H1 (cell line): ENCODE results near the gene DIPK1A. TPM values are rescaled to one million over a fixed set of nuclear protein-coding genes. Genes with fewer than 3 reads are reported as not detected.

Experiments
- CTCF ChIA-PET: fragments of 300-600 bp; sonication (Branson Sonifier 250); formaldehyde crosslinking; loops from one replicate; lab custom pipeline; 2021; ENCODE audit not compliant: partially characterized antibody; lab: Charles Lee
- POLR2A ChIA-PET: fragments of 300-600 bp; sonication (Branson Sonifier 250); formaldehyde crosslinking; loops from one replicate; lab custom pipeline; 2021; ENCODE audit warnings: inconsistent platforms; ENCODE audit not compliant: partially characterized antibody; lab: Charles Lee
- DNase-seq, 2 experiments: peaks; one replicate each; pipeline versions ENCODE4 v3.0.0 to v3.0.0-alpha.2; 2010 to 2022; ENCODE audit warnings: low spot score in 2 of 2, low read depth in 1 of 2, mixed read lengths in 1 of 2
- FAIRE-seq: peaks from 2 replicates; lab custom pipeline; 2011; peaks lifted over from hg19 to GRCh38; lab: Jason Lieb, UNC
- H2AFZ ChIP-seq: 2 replicates; pipeline ENCODE4 v1.8.1; 2012; ENCODE audit warnings: low read length, inconsistent platforms
- H2AK5ac ChIP-seq: 2 replicates; pipeline ENCODE4 v1.6.1; 2013; ENCODE audit warnings: low read depth, low read length
- H2BK120ac ChIP-seq: replicated peaks from 2 replicates; pipeline ENCODE3; 2013; ENCODE audit warnings: low read depth, low read length, inconsistent platforms
- H2BK12ac ChIP-seq: 2 replicates; pipeline ENCODE4 v1.6.1; 2013; ENCODE audit warnings: low read depth, low read length
- H2BK15ac ChIP-seq: 2 replicates; pipeline ENCODE4 v1.6.1; 2013; ENCODE audit warnings: low read length
- H2BK20ac ChIP-seq: 2 replicates; pipeline ENCODE4 v1.6.1; 2013; ENCODE audit warnings: low read length
- H2BK5ac ChIP-seq: 2 replicates; pipeline ENCODE4 v1.6.1; 2013; ENCODE audit warnings: low read depth, low read length
- H3K14ac ChIP-seq: 2 replicates; pipeline ENCODE4 v1.6.1; 2013; ENCODE audit warnings: inconsistent platforms; ENCODE audit not compliant: insufficient read length
- H3K18ac ChIP-seq: 2 replicates; pipeline ENCODE4 v1.6.1; 2013; ENCODE audit warnings: low read length; ENCODE audit errors: extremely low read depth
- H3K23ac ChIP-seq: 2 replicates; pipeline ENCODE4 v1.6.1; 2013; ENCODE audit warnings: inconsistent platforms; ENCODE audit not compliant: insufficient read length
- H3K23me2 ChIP-seq: 2 replicates; pipeline ENCODE4 v1.6.1; 2013; ENCODE audit warnings: low read depth, low read length
- H3K27ac ChIP-seq: 2 replicates; pipeline ENCODE4 v1.6.1; 2011; ENCODE audit warnings: low read depth, low read length, inconsistent platforms
- H3K27me3 ChIP-seq, 4 experiments: replicated peaks in 1 of 4; 1 replicate in 1 of 4; 2 replicates in 3 of 4; pipeline versions ENCODE4 v1.6.1 to v1.8.1; 2011 to 2013; ENCODE audit warnings: low read length in 3 of 4, mild to moderate bottlenecking in 3 of 4, inconsistent platforms in 2 of 4, mixed read lengths in 2 of 4, moderate library complexity in 1 of 4; ENCODE audit not compliant: control insufficient read depth in 3 of 4, insufficient read depth in 3 of 4; ENCODE audit errors: extremely low read depth in 1 of 4
- H3K36me3 ChIP-seq, 4 experiments: 2 replicates each; pipeline versions ENCODE4 v1.6.1 to v1.8.1; 2011 to 2013; ENCODE audit warnings: mild to moderate bottlenecking in 4 of 4, low read length in 3 of 4, moderate library complexity in 2 of 4, control low read depth in 1 of 4, inconsistent platforms in 1 of 4; ENCODE audit not compliant: insufficient read depth in 4 of 4, control insufficient read depth in 2 of 4
- H3K4ac ChIP-seq: replicated peaks from 2 replicates; pipeline ENCODE3; 2013; ENCODE audit warnings: low read length, low read depth, mixed read lengths, inconsistent platforms; ENCODE audit not compliant: insufficient read length
- H3K4me1 ChIP-seq, 4 experiments: replicated peaks in 1 of 4; 1 replicate in 1 of 4; 2 replicates in 3 of 4; pipeline versions ENCODE4 v1.6.1 to v1.8.1; 2011 to 2013; ENCODE audit warnings: low read length in 3 of 4, inconsistent platforms in 2 of 4, mixed read lengths in 1 of 4; ENCODE audit not compliant: insufficient read depth in 4 of 4, control insufficient read depth in 3 of 4
- H3K4me2 ChIP-seq, 2 experiments: 2 replicates each; pipeline versions ENCODE4 v1.6.1 to v1.8.1; 2011 to 2013; ENCODE audit warnings: low read depth in 2 of 2, low read length in 2 of 2, control low read depth in 1 of 2, inconsistent platforms in 1 of 2, mild to moderate bottlenecking in 1 of 2; ENCODE audit not compliant: insufficient read depth in 1 of 2
- H3K4me3 ChIP-seq, 4 experiments: fragments of 200-600, 300-600 bp in 1 of 4; sonication (generic), shearing (Covaris generic), sonication (Bioruptor Twin) in 1 of 4; 2 replicates each; pipeline versions ENCODE4 v1.5.1 to v1.8.1; 2011 to 2016; ENCODE audit warnings: low read length in 4 of 4, low read depth in 3 of 4, control low read depth in 2 of 4, inconsistent platforms in 2 of 4, mild to moderate bottlenecking in 2 of 4, mixed read lengths in 1 of 4, moderate library complexity in 1 of 4; ENCODE audit not compliant: insufficient read depth in 2 of 4; ENCODE audit errors: extremely low read depth in 1 of 4
- H3K56ac ChIP-seq: replicated peaks from 2 replicates; pipeline ENCODE3; 2013; ENCODE audit warnings: low read depth, mild to moderate bottlenecking, mixed read lengths, low read length, inconsistent platforms; ENCODE audit not compliant: insufficient read length
- H3K79me1 ChIP-seq: 2 replicates; pipeline ENCODE4 v1.6.1; 2013; ENCODE audit warnings: low read depth, low read length, control low read depth
- H3K79me2 ChIP-seq, 2 experiments: 2 replicates each; pipeline versions ENCODE4 v1.6.1 to v1.8.1; 2012 to 2013; ENCODE audit warnings: low read length in 2 of 2, mild to moderate bottlenecking in 2 of 2, inconsistent platforms in 1 of 2; ENCODE audit not compliant: insufficient read depth in 2 of 2, control insufficient read depth in 1 of 2
- H3K9ac ChIP-seq, 4 experiments: replicated peaks in 1 of 4; 1 replicate in 1 of 4; 2 replicates in 3 of 4; pipeline versions ENCODE4 v1.6.1 to v1.8.1; 2011 to 2013; ENCODE audit warnings: low read depth in 3 of 4, low read length in 3 of 4, control low read depth in 2 of 4, mild to moderate bottlenecking in 2 of 4, moderate library complexity in 2 of 4, inconsistent platforms in 1 of 4; ENCODE audit errors: extremely low read depth in 1 of 4
- H3K9me3 ChIP-seq, 2 experiments: 2 replicates each; pipeline versions ENCODE4 v1.6.1 to v1.8.1; 2012 to 2013; ENCODE audit warnings: mild to moderate bottlenecking in 2 of 2, moderate library complexity in 2 of 2, control low read depth in 1 of 2, inconsistent platforms in 1 of 2, low read depth in 1 of 2, low read length in 1 of 2, mixed read lengths in 1 of 2; ENCODE audit not compliant: insufficient read depth in 2 of 2
- H4K20me1 ChIP-seq, 2 experiments: replicated peaks in 1 of 2; 2 replicates each; pipeline versions ENCODE3 to v1.8.1; 2011 to 2013; ENCODE audit warnings: inconsistent platforms in 2 of 2, low read length in 2 of 2, mild to moderate bottlenecking in 1 of 2; ENCODE audit not compliant: insufficient read depth in 2 of 2, control insufficient read depth in 1 of 2
- H4K5ac ChIP-seq: 2 replicates; pipeline ENCODE4 v1.6.1; 2013; ENCODE audit warnings: low read length, low read depth, mixed read lengths, inconsistent platforms; ENCODE audit not compliant: insufficient read length
- H4K8ac ChIP-seq: 2 replicates; pipeline ENCODE4 v1.8.0; 2013; ENCODE audit warnings: mild to moderate bottlenecking, moderate library complexity, low read length, inconsistent platforms; ENCODE audit not compliant: insufficient read depth; ENCODE audit errors: extremely low read depth
- H4K91ac ChIP-seq: replicated peaks from 2 replicates; pipeline ENCODE3; 2013; ENCODE audit warnings: low read length, mixed read lengths, inconsistent platforms; ENCODE audit not compliant: insufficient read length
- CBX8 ChIP-seq: fragments of 300-800, 300-1000 bp; sonication (generic); IDR thresholded peaks from 2 replicates; pipeline ENCODE4 v1.7.1; 2016; ENCODE audit warnings: low read depth, low read length, borderline replicate concordance
- CHD1 ChIP-seq: IDR thresholded peaks from 2 replicates; pipeline ENCODE4 v1.6.1; 2012; ENCODE audit warnings: low read depth, low read length, improper control_type of control experiment
- GABPA ChIP-seq: IDR thresholded peaks from 2 replicates; pipeline ENCODE4 v1.6.1; 2011; ENCODE audit warnings: mild to moderate bottlenecking, low read length, moderate library complexity, borderline replicate concordance; ENCODE audit not compliant: insufficient read depth
- HDAC6 ChIP-seq: IDR thresholded peaks from one replicate; pipeline ENCODE4 v1.7.1; 2012; ENCODE audit warnings: low read depth, mild to moderate bottlenecking, inconsistent platforms, low read length, moderate library complexity
- KDM5A ChIP-seq: fragments of 200-600 bp; IDR thresholded peaks from 2 replicates; pipeline ENCODE4 v1.7.1; 2012; ENCODE audit warnings: mild to moderate bottlenecking, low read length, inconsistent platforms, mixed read lengths
- POLR2AphosphoS5 ChIP-seq: IDR thresholded peaks from 2 replicates; pipeline ENCODE4 v1.6.1; 2011; ENCODE audit warnings: low read depth, low read length
- SRF ChIP-seq: IDR thresholded peaks from 2 replicates; pipeline ENCODE4 v1.6.1; 2011; ENCODE audit warnings: mild to moderate bottlenecking, low read depth, low read length, moderate library complexity
- TAF7 ChIP-seq: optimal IDR thresholded peaks from 2 replicates; pipeline ENCODE3; 2011; ENCODE audit warnings: low read depth, mild to moderate bottlenecking, inconsistent platforms, low read length, moderate library complexity, borderline replicate concordance
- WGBS, 2 experiments: shearing (Covaris generic) in 1 of 2; methylation state at CpG; one replicate each; pipeline versions ENCODE4 v1.1.6 to v1.1.7; 2013 to 2015; ENCODE audit warnings: low lambda C conversion rate in 2 of 2, mixed read lengths in 2 of 2, inconsistent platforms in 1 of 2, low coverage in 1 of 2, missing lambda C conversion rate in 1 of 2; ENCODE audit not compliant: insufficient replicate concordance in 2 of 2, insufficient coverage in 1 of 2, insufficient read length in 1 of 2; ENCODE audit errors: extremely low coverage in 1 of 2, missing lambda C conversion rate in 1 of 2; 5-methylcytosine and 5-hydroxymethylcytosine counted together
- polyA plus RNA-seq, 7 experiments: library from polyadenylated mRNA; depleted of rRNA in 3 of 7; stranded (reverse) in 5 of 7; unstranded in 2 of 7; fragments of >200 nt in 5 of 7; fragments of 200-250 nt in 2 of 7; gene quantifications; 1 replicate in 5 of 7; 2 replicates in 1 of 7; 4 replicates in 1 of 7; pipeline versions ENCODE4 v1.2.1 to v1.2.3, GENCODE V29; 2011 to 2013; ENCODE audit warnings: missing spikeins in 2 of 7, mixed read lengths in 2 of 7
- total RNA-seq: library from RNA; stranded (reverse); fragmentation: NEBNext Ultra II Directional; extraction: Animal tissue kit (Norgen Biotek cat#: 25700); gene quantifications from 2 replicates; pipeline ENCODE4 v1.2.1, GENCODE V29; 2021

Gene DIPK1A
- total and polyA plus RNA-seq, 2 of the 8 experiments (the other 6 are each of a cell fraction or from before 2014, with no cell fraction given) = 2.5 to 5.0 TPM

- no peak for FAIRE-seq
- no peaks in the 10 kb centered on the region for H3K79me2 ChIP-seq
Observed at GRCh38 chr1:92953491-92953890, 7.8 kb downstream of the DIPK1A start.

More at GRCh38 chr1:92953491-92953890, 7.8 kb downstream of the DIPK1A start:
- Histone ChIP-seq H2AFZ (no peak overlapping the region), H4K8ac (no peak overlapping the region), H3K9ac (no peak overlapping the region), H2BK120ac (no peak overlapping the region), H3K18ac (no peak overlapping the region), H3K27ac (no peak overlapping the region), H4K5ac (no peak overlapping the region), H3K4ac (no peak overlapping the region), H3K14ac (no peak overlapping the region), H2BK20ac (no peak overlapping the region), H4K91ac (no peak overlapping the region), H2BK15ac (no peak overlapping the region), H4K20me1 (no peaks in the 10 kb centered on the region), H2BK5ac (no peak overlapping the region), H3K27me3 (no peaks in the 10 kb centered on the region), H2AK5ac (no peak overlapping the region), H3K4me3 (no peak overlapping the region), H3K56ac (no peak overlapping the region), H3K79me1 (no peaks in the 10 kb centered on the region), H3K23me2 (peaks cover 2% of the 10 kb centered on the region; the same call in 1 of the 2 replicates), H3K23ac (no peak overlapping the region), H3K9me3 (no peaks in the 10 kb centered on the region), H3K4me2 (no peak overlapping the region), H3K4me1 (peaks cover 0 to 3% (median 0%) of the 10 kb centered on the region in 4 experiments; a peak in 1 of 7 replicates), H3K36me3 (no peaks in the 10 kb centered on the region), H2BK12ac (no peak overlapping the region)
- DNase-seq = no peak
- TF ChIP-seq CBX8 (no peak), KDM5A (no peak), GABPA (no peak), SRF (no peak), POLR2AphosphoS5 (no peak), TAF7 (no peak), HDAC6 (no peak), CHD1 (no peak)
- ChIA-PET CTCF (interaction anchor here (1.2 kb wide), 1 partner anchor 41 kb away, joined by 3 read pairs; no protein-coding TSS in a partner anchor), POLR2A (interaction anchor here (1.6 kb wide), 1 partner anchor 9 kb away, joined by 5 read pairs; no protein-coding TSS in a partner anchor)
- 94% methylated on average over 3 of the region's 3 CpGs; no CpG with 5 or more reads in 1 of the 2 experiments for WGBS, 2 experiments
